ENCODE results near the gene CLDN11.

The CLDN11 gene

DNA sequence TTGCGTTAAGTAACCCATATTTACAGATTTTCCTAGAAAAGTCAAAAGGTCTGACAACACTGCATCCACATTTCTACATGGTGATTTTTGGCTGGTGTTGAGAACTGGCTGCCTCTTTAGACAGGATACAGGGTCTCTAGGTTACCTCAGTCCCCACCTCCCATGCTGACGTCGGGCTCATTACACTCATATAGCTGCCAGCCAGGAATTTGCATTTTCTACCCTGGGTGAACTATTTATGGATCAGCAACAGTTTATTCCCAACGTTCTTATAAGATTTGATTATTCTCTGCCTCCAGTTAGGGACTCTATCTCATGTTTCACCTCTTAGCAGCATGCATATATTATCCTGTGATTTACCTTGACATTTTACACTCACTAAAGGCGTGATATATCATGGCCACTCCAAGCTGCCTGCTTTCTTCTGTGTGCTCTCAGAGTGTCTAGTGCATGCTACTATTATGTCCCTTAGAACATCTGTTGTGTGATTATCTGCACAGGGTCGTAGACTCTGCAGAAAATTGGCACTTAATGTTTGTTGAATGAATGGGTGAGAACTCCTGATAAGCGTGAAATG is 49.0 kb downstream of the CLDN11 start:
- TF ChIP-seq CTCF (IDR thresholded peaks at IDR 0.05; ENCODE audit: insufficient read depth, low read length, missing control alignments): no peak
- POLR2A ChIA-PET: no interaction called here
- no peak overlapping the region for H3K4me3 ChIP-seq (ENCODE audit: low read depth, low read length)
- DNase-seq (ENCODE audit: low read depth, low spot score): no peak
- CTCF ChIA-PET: no interaction called here

DNA sequence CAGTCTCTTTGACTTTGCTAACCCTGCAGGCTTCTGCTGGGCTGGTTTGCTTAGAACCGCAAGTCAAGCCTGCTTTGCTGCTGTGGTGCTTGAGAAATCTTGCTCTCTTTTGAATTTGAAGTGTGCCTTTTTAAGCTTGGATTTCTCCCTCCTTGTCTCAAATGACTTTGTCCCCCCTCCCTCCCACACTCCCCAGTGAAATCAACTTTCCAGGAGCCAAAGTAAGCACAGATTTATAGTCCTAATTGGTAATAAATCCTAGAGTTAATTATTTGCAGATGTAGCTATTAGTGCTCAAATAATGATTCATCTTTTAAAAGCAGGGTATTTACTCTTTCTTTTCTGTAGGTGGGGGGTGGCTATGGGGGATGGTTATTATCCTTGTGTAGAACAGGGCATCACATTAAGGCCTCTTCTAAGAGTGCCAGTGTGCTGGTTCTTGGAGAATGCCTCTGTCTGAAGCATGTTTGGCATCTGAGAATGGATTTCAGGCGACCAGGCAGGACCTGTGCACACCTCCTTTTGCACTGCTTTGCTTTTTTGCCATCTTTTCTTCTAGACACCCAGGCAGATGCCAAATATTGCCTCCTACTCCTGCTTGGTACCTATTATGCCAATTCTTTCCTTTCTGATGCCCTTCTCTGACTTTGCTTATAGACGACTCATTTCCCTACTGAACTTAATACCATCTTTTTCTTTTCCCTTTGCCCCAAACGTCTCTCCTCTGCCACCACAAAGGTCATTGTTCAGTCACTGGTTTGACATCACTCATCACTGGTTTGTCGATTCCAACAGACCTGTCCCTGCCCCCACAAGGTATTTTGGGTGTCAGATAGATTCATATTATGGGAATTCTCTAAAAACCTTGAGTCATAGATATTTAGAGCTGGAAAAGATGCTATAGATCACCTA is 50.7 kb downstream of the CLDN11 start:
- ChIA-PET POLR2A (interaction anchor here (0.6 kb wide), 1 partner anchor 24 kb away, joined by 5 read pairs; no protein-coding TSS in a partner anchor), CTCF (interaction anchor here (1.0 to 1.4 kb wide), 4 partner anchors 12 to 357 kb away, joined by 3 to 4 read pairs (median 3); no protein-coding TSS in a partner anchor)
- TF ChIP-seq CTCF (IDR thresholded peaks at IDR 0.05; ENCODE audit: insufficient read depth, low read length, missing control alignments): no peak
- H3K4me3 ChIP-seq (ENCODE audit: low read depth, low read length): no peak overlapping the region
- peak; percentile 84 for DNase-seq (ENCODE audit: low read depth, low spot score)

DNA sequence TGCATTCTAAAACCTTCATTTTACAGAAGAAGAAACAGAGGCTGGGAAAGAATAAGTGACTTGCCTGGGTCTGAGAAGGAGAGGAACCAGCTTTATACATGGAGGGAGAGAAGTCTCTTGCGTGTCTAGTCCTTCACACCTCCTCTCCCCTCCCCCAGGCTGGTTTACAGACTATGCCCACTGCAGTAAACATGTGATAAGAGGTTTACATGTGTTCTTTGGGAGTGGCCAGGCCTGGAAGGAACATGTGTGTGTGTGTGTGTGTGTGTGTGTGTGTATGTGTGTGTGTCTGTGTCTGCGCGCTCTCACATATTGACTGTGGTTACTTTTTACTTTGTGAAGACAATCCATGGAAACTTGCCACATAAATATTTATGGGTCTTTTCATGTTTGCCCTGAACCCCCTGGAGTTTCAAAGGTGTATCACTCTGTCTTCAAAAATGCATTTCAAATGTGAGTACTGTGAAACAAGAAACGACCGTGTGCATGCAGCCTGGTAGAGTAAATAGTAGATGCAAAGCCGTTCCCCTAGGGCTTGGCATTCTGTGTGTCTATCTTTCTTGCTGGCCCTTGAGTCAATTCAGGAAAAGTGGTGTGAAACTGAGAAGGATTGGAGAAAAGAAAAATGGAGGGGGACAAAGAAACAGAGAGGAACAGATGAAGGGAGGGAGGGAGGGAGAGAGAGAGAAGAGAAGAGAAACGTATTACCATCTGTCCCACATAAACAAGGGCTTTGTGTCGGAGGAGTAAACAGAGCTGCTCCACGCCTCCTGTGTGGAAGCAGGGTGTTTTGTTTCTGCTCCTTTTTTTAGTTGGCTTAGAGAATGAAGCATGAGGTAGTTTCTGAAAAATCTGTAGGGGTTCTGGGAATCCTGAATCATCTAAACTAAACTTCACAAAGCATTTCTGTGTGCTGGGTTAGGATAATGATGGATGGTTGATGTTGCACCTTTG is 51.7 kb downstream of the CLDN11 start:
- POLR2A ChIA-PET: no interaction called here
- no peak for TF ChIP-seq CTCF (IDR thresholded peaks at IDR 0.05; ENCODE audit: insufficient read depth, low read length, missing control alignments)
- no peak overlapping the region for H3K4me3 ChIP-seq (ENCODE audit: low read depth, low read length)
- CTCF ChIA-PET: interaction anchor here (1.3 to 2.2 kb wide), 2 partner anchors 342 to 356 kb away, joined by 3 to 8 read pairs; no protein-coding TSS in a partner anchor
- no peak for DNase-seq (ENCODE audit: low read depth, low spot score)

GRCh38 chr3:170471149-170471548 is 52.5 kb downstream of the CLDN11 start:
- no peak overlapping the region for H3K4me3 ChIP-seq (ENCODE audit: low read depth, low read length)
- no peak for DNase-seq (ENCODE audit: low read depth, low spot score)
- TF ChIP-seq CTCF (IDR thresholded peaks at IDR 0.05; ENCODE audit: insufficient read depth, low read length, missing control alignments): no peak
- POLR2A ChIA-PET: no interaction called here
- CTCF ChIA-PET: interaction anchor here (2.2 kb wide), 1 partner anchor 341 kb away, joined by 8 read pairs; no protein-coding TSS in a partner anchor

DNA sequence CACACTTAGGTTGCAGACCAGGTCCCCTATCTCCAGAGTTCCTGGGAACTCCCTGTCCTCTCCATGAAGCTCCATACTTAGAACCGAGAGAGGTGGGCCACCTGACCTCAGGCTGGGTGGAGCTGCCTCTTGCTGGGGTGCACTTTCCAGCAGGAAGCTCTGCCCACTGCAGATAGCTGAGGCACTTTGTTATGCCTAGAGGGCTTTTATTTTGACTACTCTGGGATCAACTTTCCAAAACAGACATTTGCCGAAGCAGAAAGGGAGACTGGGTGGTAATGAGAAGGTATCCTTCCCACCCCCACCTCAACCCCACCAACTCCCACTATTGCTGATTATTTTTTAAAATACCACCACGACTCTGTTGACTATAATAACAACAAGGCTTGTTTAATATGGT is 54.7 kb downstream of the CLDN11 start:
- H3K4me3 ChIP-seq (ENCODE audit: low read depth, low read length): no peak overlapping the region
- no peak for TF ChIP-seq CTCF (IDR thresholded peaks at IDR 0.05; ENCODE audit: insufficient read depth, low read length, missing control alignments)
- no peak for DNase-seq (ENCODE audit: low read depth, low spot score)
- CTCF ChIA-PET: no interaction called here
- POLR2A ChIA-PET: no interaction called here
